NCI-H510A treated with DMSO at 0.1 percent for 48 hours (cell line): ENCODE results near the gene NXPE4.

Experiments used
- DNase-seq: peaks from one replicate; lab custom pipeline; 2025; lab: John Stamatoyannopoulos, UW

Gene NXPE4

GRCh38 chr11:114559425-114560310, 35.9 kb downstream of the NXPE4 start, which contains the start of gene NXPE1:
NXPE1 (minus strand) TSS chr11:114559881; CDS start chr11:114551201, 8,680 bp downstream.
- no peak for DNase-seq

GRCh38 chr11:114556135-114556534, 39.5 kb downstream of the NXPE4 start:
- no peak for DNase-seq

- no peak for DNase-seq
Measured at GRCh38 chr11:114553642-114554041, 41.9 kb downstream of the NXPE4 start.

GRCh38 chr11:114551060-114551459, 44.5 kb downstream of the NXPE4 start:
- no peak for DNase-seq

- DNase-seq = no peak
Measured at GRCh38 chr11:114525682-114526081, 69.9 kb downstream of the NXPE4 start.

GRCh38 chr11:114524122-114524521, 71.5 kb downstream of the NXPE4 start:
- no peak for DNase-seq

GRCh38 chr11:114522818-114523217, 72.8 kb downstream of the NXPE4 start:
- DNase-seq = no peak
